ENCODE data around the gene LAMA4.

GRCh38 chr6:112172540-112172939 lies 81.8 kb downstream of the LAMA4 start:
- no peak for TF ChIP-seq POLR2A (IDR thresholded peaks at IDR 0.05)
- no peak for TF ChIP-seq CTCF (IDR thresholded peaks at IDR 0.05)
